T-cell (primary cell): Measurements from ENCODE around the gene LPIN3. TPM values are rescaled to one million over a fixed set of nuclear protein-coding genes. Genes with fewer than 3 reads are reported as not detected.

Source experiments
- ATAC-seq, 4 experiments: fragments of 200-7000 bp in 3 of 4; fragments of 150-1000 bp in 1 of 4; cut with Tn5 transposase; replicated peaks in 1 of 4; 1 replicate in 3 of 4; 2 replicates in 1 of 4; pipeline ENCODE4 v1.10.0; 2021; ENCODE audit warnings: moderate library complexity in 3 of 4, mild to moderate bottlenecking in 2 of 4, moderate number of reproducible peaks in 1 of 4
- CTCF ChIA-PET, 2 donors: fragments of 300-600 bp; sonication (Branson Sonifier 250); formaldehyde crosslinking; loops; one replicate each; lab custom pipeline; 2022; ENCODE audit warnings: antibody characterized with exemption in 2 of 2; lab: Charles Lee
- POLR2A ChIA-PET, 2 donors: fragments of 300-600 bp; sonication (Branson Sonifier 250); formaldehyde crosslinking; loops; one replicate each; lab custom pipeline; 2022; ENCODE audit warnings: antibody characterized with exemption in 2 of 2; lab: Charles Lee
- DNase-seq, 35 experiments: peaks; one replicate each; pipeline versions ENCODE4 v3.0.0 to v3.0.0-alpha.2; 2013 to 2023
- H3K27ac ChIP-seq: one replicate; pipeline ENCODE4 v1.5.1; 2013; ENCODE audit warnings: low read length
- H3K27me3 ChIP-seq, 2 experiments: replicated peaks in 1 of 2; 1 replicate in 1 of 2; 2 replicates in 1 of 2; pipeline versions ENCODE4 v1.6.1 to v1.7.0; 2013; ENCODE audit warnings: low read length in 1 of 2, mixed read lengths in 1 of 2; ENCODE audit not compliant: control insufficient read depth in 2 of 2, insufficient read depth in 2 of 2; ENCODE audit errors: extremely low read depth in 1 of 2
- H3K36me3 ChIP-seq, 2 donors: 1 replicate in 1 of 2; 2 replicates in 1 of 2; pipeline versions ENCODE4 v1.6.1 to v1.7.0; 2013; ENCODE audit warnings: low read length in 1 of 2; ENCODE audit not compliant: control insufficient read depth in 2 of 2, insufficient read depth in 1 of 2; ENCODE audit errors: extremely low read depth in 1 of 2
- H3K4me1 ChIP-seq, 2 experiments: 1 replicate in 1 of 2; 2 replicates in 1 of 2; pipeline versions ENCODE4 v1.6.1 to v1.7.0; 2013; ENCODE audit warnings: low read length in 2 of 2, mixed read lengths in 1 of 2; ENCODE audit not compliant: insufficient read depth in 2 of 2, control insufficient read depth in 1 of 2; ENCODE audit errors: extremely low read depth in 1 of 2
- H3K4me3 ChIP-seq, 2 donors: 1 replicate in 1 of 2; 2 replicates in 1 of 2; pipeline versions ENCODE4 v1.5.1 to v1.7.0; 2013; ENCODE audit warnings: mild to moderate bottlenecking in 2 of 2, low read length in 1 of 2, moderate library complexity in 1 of 2; ENCODE audit not compliant: control insufficient read depth in 1 of 2; ENCODE audit errors: extremely low read depth in 1 of 2
- H3K9me3 ChIP-seq: 2 replicates; pipeline ENCODE4 v1.7.0; 2013
- H3K27ac Mint-ChIP-seq, 2 donors: one replicate each; pipeline ENCODE4 v1.8.0; 2020 to 2021; ENCODE audit warnings: mild to moderate bottlenecking in 2 of 2, mixed read lengths in 2 of 2
- H3K27me3 Mint-ChIP-seq, 2 donors: one replicate each; pipeline ENCODE4 v1.8.0; 2021 to 2022; ENCODE audit warnings: mixed read lengths in 2 of 2
- H3K36me3 Mint-ChIP-seq: one replicate; pipeline ENCODE4 v1.8.0; 2021; ENCODE audit warnings: mixed read lengths
- H3K4me1 Mint-ChIP-seq, 3 donors: one replicate each; pipeline ENCODE4 v1.8.0; 2020 to 2022; ENCODE audit warnings: mixed read lengths in 3 of 3, mild to moderate bottlenecking in 1 of 3
- H3K4me3 Mint-ChIP-seq, 3 donors: one replicate each; pipeline ENCODE4 v1.8.0; 2020 to 2022; ENCODE audit warnings: mild to moderate bottlenecking in 3 of 3, mixed read lengths in 3 of 3, moderate library complexity in 3 of 3
- H3K9me3 Mint-ChIP-seq, 3 donors: one replicate each; pipeline ENCODE4 v1.8.0; 2020 to 2022; ENCODE audit warnings: mixed read lengths in 3 of 3
- WGBS: methylation state at CpG from one replicate; pipeline ENCODE4 v1.1.5; 2013; ENCODE audit warnings: missing lambda C conversion rate; ENCODE audit not compliant: insufficient coverage; 5-methylcytosine and 5-hydroxymethylcytosine counted together
- total RNA-seq, 35 experiments: library from RNA in 6 of 35; stranded (reverse) in 6 of 35; fragments of 120-200 nt in 1 of 35; gene quantifications; one replicate each; pipeline versions ENCODE4 v1.2.1 to v1.2.4 and lab custom pipeline; 2013 to 2026

LPIN3 gene
- total RNA-seq, 5 donors from 2014 or later (not counting 1 experiment from before 2014, with no cell fraction given): 0.16 to 0.80 (median 0.46) TPM

DNA sequence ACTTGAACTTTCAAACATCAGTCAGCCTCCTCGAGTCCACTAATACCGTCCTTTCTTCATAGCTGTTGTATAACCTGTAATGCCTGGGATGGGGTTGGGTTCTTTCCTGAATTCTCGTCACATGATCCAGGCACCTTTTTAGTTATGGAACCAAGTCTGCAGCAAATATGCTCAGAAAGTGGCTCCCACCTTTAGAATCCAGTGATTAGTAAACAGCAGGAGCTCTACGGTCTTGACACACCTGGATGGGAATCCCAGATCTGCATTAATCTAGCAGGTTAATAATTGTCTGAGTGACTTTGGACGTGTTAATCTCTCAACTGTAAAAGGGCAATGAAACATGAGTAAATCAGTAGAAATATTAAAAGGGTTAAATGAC lies 22.4 kb upstream of the LPIN3 start:
- Histone ChIP-seq H3K27ac (peak overlapping the region; percentile 59), H3K36me3 (no peaks in the 10 kb centered on the region), H3K27me3 (no peaks in the 10 kb centered on the region), H3K4me1 (peaks cover 7 to 13% of the 10 kb centered on the region in 2 experiments), H3K9me3 (no peaks in the 10 kb centered on the region), H3K4me3 (no peak overlapping the region)
- Mint-ChIP-seq H3K27ac (peak overlapping the region; percentile 5 to 35), H3K36me3 (no peaks in the 10 kb centered on the region), H3K4me1 (peaks cover 16 to 25% (median 21%) of the 10 kb centered on the region in 3 donors), H3K27me3 (no peaks in the 10 kb centered on the region), H3K9me3 (no peaks in the 10 kb centered on the region), H3K4me3 (peak overlapping the region; percentile 65 to 68 (median 68))
- POLR2A ChIA-PET: interaction anchor here (0.7 kb wide), 2 partner anchors 59 to 88 kb away, joined by 3 to 4 read pairs; no protein-coding TSS in a partner anchor
- ATAC-seq: no peak
- CTCF ChIA-PET: interaction anchor here (0.6 to 1.0 kb wide), 2 partner anchors 21 kb away, joined by 3 read pairs; no protein-coding TSS in a partner anchor
- DNase-seq: no peak
- 83% methylated on average over 1 of the region's 5 CpGs for WGBS

DNA sequence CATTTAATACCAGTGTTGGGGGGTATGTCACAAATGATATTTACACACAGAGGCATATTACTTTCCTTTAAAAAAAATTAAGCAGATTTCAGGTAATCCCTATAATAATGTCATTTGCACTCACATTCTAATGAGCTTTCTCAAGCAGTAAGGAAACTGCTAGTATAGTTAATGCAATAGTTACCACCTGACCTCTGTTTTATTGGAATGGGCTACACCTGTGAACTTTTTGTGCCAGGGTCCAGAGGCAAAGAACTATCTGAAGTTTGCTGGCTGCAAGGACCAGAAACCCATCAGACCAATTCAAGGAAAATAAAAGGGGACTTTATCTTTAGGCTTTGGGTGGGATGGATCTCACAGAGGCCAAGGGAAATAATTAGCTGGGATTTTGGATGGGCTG lies 20.2 kb upstream of the LPIN3 start:
- CTCF ChIA-PET: interaction anchor here in 1 of 2 donors (0.6 to 1.0 kb wide), 2 partner anchors 185 to 330 kb away, joined by 3 read pairs; no protein-coding TSS in a partner anchor
- Histone ChIP-seq H3K36me3 (no peaks in the 10 kb centered on the region), H3K27ac (no peak overlapping the region), H3K4me1 (peaks cover 7 to 13% of the 10 kb centered on the region in 2 experiments), H3K4me3 (no peak overlapping the region), H3K9me3 (no peaks in the 10 kb centered on the region), H3K27me3 (no peaks in the 10 kb centered on the region)
- H3K27me3 Mint-ChIP-seq: no peaks in the 10 kb centered on the region
- H3K36me3 Mint-ChIP-seq: no peaks in the 10 kb centered on the region
- POLR2A ChIA-PET: no interaction called here
- ATAC-seq: no peak
- H3K27ac Mint-ChIP-seq: no peak overlapping the region
- no peak for DNase-seq
- no peaks in the 10 kb centered on the region for H3K9me3 Mint-ChIP-seq
- H3K4me1 Mint-ChIP-seq: peaks cover 16 to 22% (median 21%) of the 10 kb centered on the region in 3 donors
- H3K4me3 Mint-ChIP-seq: no peak overlapping the region

DNA sequence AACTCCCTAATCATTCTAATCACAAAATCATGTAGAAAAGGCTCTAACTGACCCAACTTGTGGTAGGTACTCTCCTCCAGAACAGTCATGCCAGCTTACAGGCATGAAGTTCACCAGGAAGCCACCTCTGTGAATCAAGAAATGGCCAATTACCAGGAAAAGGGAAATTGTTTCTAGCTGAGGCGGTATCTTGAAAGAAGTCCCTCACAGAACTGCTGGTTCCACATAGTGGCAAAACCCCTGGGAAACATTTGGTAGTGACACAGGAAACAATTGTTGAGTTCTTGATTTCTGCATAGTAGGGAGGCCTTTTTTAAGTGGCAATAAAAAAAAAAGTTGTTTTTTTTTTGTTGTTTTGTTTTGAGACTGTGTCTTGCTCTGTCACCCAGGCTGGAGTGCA lies 19.6 kb upstream of the LPIN3 start:
- Histone ChIP-seq H3K36me3 (no peaks in the 10 kb centered on the region), H3K4me3 (no peak overlapping the region), H3K27me3 (no peaks in the 10 kb centered on the region), H3K4me1 (peaks cover 7 to 13% of the 10 kb centered on the region in 2 experiments), H3K27ac (no peak overlapping the region), H3K9me3 (no peaks in the 10 kb centered on the region)
- Mint-ChIP-seq H3K27ac (peak overlapping the region in 1 of 2 donors; percentile 39), H3K27me3 (no peaks in the 10 kb centered on the region), H3K4me1 (peaks cover 14 to 20% (median 20%) of the 10 kb centered on the region in 3 donors), H3K4me3 (no peak overlapping the region), H3K9me3 (no peaks in the 10 kb centered on the region), H3K36me3 (no peaks in the 10 kb centered on the region)
- POLR2A ChIA-PET: no interaction called here
- ATAC-seq (no peak), DNase-seq (no peak)
- CTCF ChIA-PET: interaction anchor here in 1 of 2 donors (0.6 to 1.0 kb wide), 2 partner anchors 186 to 330 kb away, joined by 3 read pairs; no protein-coding TSS in a partner anchor
- WGBS: 86% methylated on average over 1 of the region's 1 CpG

DNA sequence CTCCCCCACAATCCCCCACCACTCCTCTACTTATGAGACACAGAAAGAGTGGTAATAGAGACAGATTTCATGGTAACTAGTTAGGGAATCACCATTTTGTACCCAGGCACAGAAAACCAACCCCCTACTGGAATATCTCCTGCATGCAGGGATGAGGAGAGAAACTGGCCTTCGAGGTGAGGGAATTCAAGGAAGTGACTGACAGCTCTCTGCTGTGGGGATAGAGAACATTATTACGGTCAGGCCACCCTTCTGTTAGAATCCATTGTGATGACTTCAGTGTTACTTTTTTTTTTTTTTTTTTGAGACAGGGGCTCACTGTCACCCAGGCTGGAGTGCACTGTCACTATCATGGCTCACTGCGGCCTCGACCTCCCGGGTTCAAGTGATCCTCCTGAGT lies 13.4 kb upstream of the LPIN3 start:
- Histone ChIP-seq H3K4me3 (no peak overlapping the region), H3K4me1 (peaks cover 0 to 12% of the 10 kb centered on the region in 2 experiments), H3K36me3 (no peaks in the 10 kb centered on the region), H3K27ac (no peak overlapping the region), H3K9me3 (no peaks in the 10 kb centered on the region), H3K27me3 (no peaks in the 10 kb centered on the region)
- DNase-seq (no peak), ATAC-seq (no peak)
- peaks cover 10 to 17% (median 10%) of the 10 kb centered on the region in 3 donors for H3K4me1 Mint-ChIP-seq
- no peak overlapping the region for H3K4me3 Mint-ChIP-seq
- POLR2A ChIA-PET: interaction anchor here in 1 of 2 donors (0.5 kb wide), 1 partner anchor 11 kb away, joined by 3 read pairs; no protein-coding TSS in a partner anchor
- H3K9me3 Mint-ChIP-seq: no peaks in the 10 kb centered on the region
- H3K36me3 Mint-ChIP-seq: no peaks in the 10 kb centered on the region
- CTCF ChIA-PET: no interaction called here
- no peaks in the 10 kb centered on the region for H3K27me3 Mint-ChIP-seq
- H3K27ac Mint-ChIP-seq: no peak overlapping the region
- 90% methylated on average over 2 of the region's 5 CpGs for WGBS

DNA sequence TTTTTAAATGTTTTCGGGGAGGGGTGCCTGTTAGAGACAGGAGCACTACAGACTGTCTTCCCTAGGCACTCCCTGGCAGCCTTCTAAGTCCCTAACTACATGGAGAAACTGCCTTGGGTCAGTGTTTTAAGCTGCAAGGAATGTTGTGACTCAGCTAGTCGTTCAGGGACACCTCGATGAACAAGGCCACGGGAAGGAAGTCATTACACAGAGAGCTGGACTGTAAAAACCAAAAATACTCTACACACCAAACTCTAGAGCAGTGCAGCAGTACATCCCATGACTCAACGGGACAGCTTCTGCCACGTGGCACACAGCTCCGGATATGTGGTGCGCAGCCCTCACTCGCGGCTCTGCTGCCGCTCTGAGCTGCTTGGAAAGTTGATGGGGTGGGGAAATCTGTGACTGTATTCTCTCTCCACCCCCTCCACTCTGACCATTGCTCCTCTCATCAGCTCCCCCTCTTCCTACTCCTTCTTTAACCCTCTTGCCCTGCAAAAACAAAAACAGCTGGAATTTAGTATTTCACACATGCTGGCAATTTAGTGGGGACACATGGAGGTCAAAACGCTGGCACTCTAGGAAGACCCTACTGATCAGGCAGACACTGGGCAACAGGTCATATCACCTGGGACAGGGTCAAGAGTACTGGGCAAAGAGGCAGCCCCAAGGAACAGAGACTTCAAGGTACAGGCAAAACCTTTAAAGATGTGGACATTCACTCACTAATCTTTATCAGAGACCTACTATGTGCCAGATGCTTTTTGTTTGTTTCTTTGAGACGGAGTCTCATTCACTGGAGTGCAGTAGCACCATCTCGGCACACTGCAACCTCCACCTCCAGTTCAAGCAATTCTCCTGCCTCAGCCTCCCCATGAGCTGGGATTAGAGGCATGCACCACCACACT lies 10.9 kb upstream of the LPIN3 start:
- no peak overlapping the region for H3K27ac ChIP-seq
- no peaks in the 10 kb centered on the region for H3K27me3 ChIP-seq
- DNase-seq: peak in 32 of 35 experiments; percentile 19 to 65 (median 42)
- POLR2A ChIA-PET: interaction anchor here in 1 of 2 donors (0.7 kb wide), 1 partner anchor 129 kb away, joined by 3 read pairs; no protein-coding TSS in a partner anchor
- H3K4me1 Mint-ChIP-seq: peaks cover 10 to 17% (median 10%) of the 10 kb centered on the region in 3 donors
- H3K4me3 ChIP-seq: no peak overlapping the region
- H3K27me3 Mint-ChIP-seq: no peaks in the 10 kb centered on the region
- ATAC-seq: peak; percentile 100
- H3K27ac Mint-ChIP-seq: peak overlapping the region in 1 of 2 donors; percentile 56
- no peaks in the 10 kb centered on the region for H3K9me3 Mint-ChIP-seq
- 46% methylated on average over 5 of the region's 14 CpGs for WGBS
- CTCF ChIA-PET: interaction anchor here (0.5 to 0.9 kb wide), 6 partner anchors 9 to 1725 kb away, joined by 3 to 6 read pairs (median 3); partner anchors contain the start of gene LPIN3 (in 1 of the 2)
- no peaks in the 10 kb centered on the region for H3K36me3 ChIP-seq
- peak overlapping the region; percentile 7 to 18 (median 16) for H3K4me3 Mint-ChIP-seq
- no peaks in the 10 kb centered on the region for H3K36me3 Mint-ChIP-seq
- peaks cover 0 to 12% of the 10 kb centered on the region in 2 experiments for H3K4me1 ChIP-seq
- no peaks in the 10 kb centered on the region for H3K9me3 ChIP-seq

DNA sequence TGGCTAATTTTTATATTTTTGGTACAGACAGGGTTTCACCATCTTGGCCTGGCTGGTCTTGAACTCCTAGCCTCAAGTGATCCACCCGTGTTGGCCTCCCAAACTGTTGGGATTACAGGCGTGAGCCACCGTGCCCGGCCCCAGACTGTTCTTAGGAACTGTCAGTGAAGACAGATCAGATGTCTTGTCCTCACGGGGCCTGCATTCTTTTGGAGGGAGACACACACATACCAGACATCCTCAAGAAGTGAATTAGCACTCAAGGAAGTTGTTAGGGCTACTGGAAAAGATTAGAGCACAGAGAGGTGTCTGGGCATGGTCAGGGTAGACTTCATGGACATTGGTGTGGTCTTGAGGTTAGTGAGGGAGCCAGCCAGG lies 10.3 kb upstream of the LPIN3 start:
- H3K27ac Mint-ChIP-seq: no peak overlapping the region
- Histone ChIP-seq H3K27me3 (peaks cover 0 to 3% of the 10 kb centered on the region in 2 experiments), H3K27ac (no peak overlapping the region), H3K36me3 (no peaks in the 10 kb centered on the region), H3K9me3 (no peaks in the 10 kb centered on the region), H3K4me3 (no peak overlapping the region), H3K4me1 (peaks cover 0 to 12% of the 10 kb centered on the region in 2 experiments)
- H3K4me3 Mint-ChIP-seq: no peak overlapping the region
- H3K36me3 Mint-ChIP-seq: no peaks in the 10 kb centered on the region
- no peak for ATAC-seq
- CTCF ChIA-PET: interaction anchor here in 1 of 2 donors (0.6 to 0.9 kb wide), 3 partner anchors 10 to 1724 kb away, joined by 3 to 7 read pairs (median 6); partner anchors contain the start of gene LPIN3
- DNase-seq: no peak
- WGBS: 100% methylated on average over 2 of the region's 5 CpGs
- H3K27me3 Mint-ChIP-seq: peaks cover under 1 to 2% of the 10 kb centered on the region in 2 donors
- POLR2A ChIA-PET: no interaction called here
- H3K4me1 Mint-ChIP-seq: peaks cover 10 to 17% (median 10%) of the 10 kb centered on the region in 3 donors
- no peaks in the 10 kb centered on the region for H3K9me3 Mint-ChIP-seq
